GM19452 (cell line): ENCODE measurements around the gene NAA38.
"Not testable (repeated sequence)": the region's sequence is repeated elsewhere in the genome, so short reads cannot be mapped to it uniquely, and the experiment has no call there.

Experiments used
- ATAC-seq: cut with Tn5 transposase; IDR thresholded peaks from one replicate; pipeline ENCODE4 v1.9.1; 2021; ENCODE audit not compliant: unreplicated experiment

NAA38 gene

GRCh38 chr17:7882068-7882467, 24.7 kb upstream of the NAA38 start:
- no peak for ATAC-seq

- no peak for ATAC-seq
Measured at GRCh38 chr17:7881276-7882054, 24.1 kb upstream of the NAA38 start.

GRCh38 chr17:7880076-7880868, 22.9 kb upstream of the NAA38 start:
- no peak for ATAC-seq

- no peak for ATAC-seq
Measured at GRCh38 chr17:7878234-7878633, 20.9 kb upstream of the NAA38 start.

- no peak for ATAC-seq
Measured at GRCh38 chr17:7875804-7876370, 18.5 kb upstream of the NAA38 start.

GRCh38 chr17:7873051-7873450, 15.7 kb upstream of the NAA38 start:
- no peak for ATAC-seq

- ATAC-seq = no peak
Measured at GRCh38 chr17:7867881-7868329, 10.5 kb upstream of the NAA38 start.

- ATAC-seq = no peak
Measured at GRCh38 chr17:7864995-7865650, 7.8 kb upstream of the NAA38 start.

- not testable (repeated sequence) for ATAC-seq
Measured at GRCh38 chr17:7864384-7864783, 7.0 kb upstream of the NAA38 start.

GRCh38 chr17:7862692-7863437, 5.5 kb upstream of the NAA38 start:
- no peak for ATAC-seq

- no peak for ATAC-seq
Measured at GRCh38 chr17:7859028-7859427, 1.7 kb upstream of the NAA38 start.

GRCh38 chr17:7858522-7858810, 1.1 kb upstream of the NAA38 start:
- no peak for ATAC-seq

- peak; percentile 41 for ATAC-seq
Measured at GRCh38 chr17:7857713-7858521, 558 bp upstream of the NAA38 start, which contains the start of gene CYB5D1. Gene CYB5D1, plus strand, starts transcription at chr17:7858003. Its CDS starts 132 bp downstream, at chr17:7858135.

GRCh38 chr17:7856011-7856810, 1.1 kb downstream of the NAA38 start:
- no peak for ATAC-seq

- ATAC-seq = no peak
Measured at GRCh38 chr17:7855660-7856010, 1.7 kb downstream of the NAA38 start.

GRCh38 chr17:7854851-7855659, 2.3 kb downstream of the NAA38 start, which contains the start of gene TMEM88:
Gene TMEM88, plus strand, starts transcription at chr17:7855066. Its CDS starts 9 bp downstream, at chr17:7855075.
- ATAC-seq = no peak

- no peak for ATAC-seq
Measured at GRCh38 chr17:7854078-7854777, 3.1 kb downstream of the NAA38 start.

GRCh38 chr17:7853691-7854038, 3.7 kb downstream of the NAA38 start:
- ATAC-seq = no peak
